Liver (tissue), 3 donors: ENCODE results near the gene HOXC10.

Experiments
- CTCF ChIP-seq: fragments of 150-350 bp; IDR thresholded peaks from 2 replicates; pipeline ENCODE4 v1.5.1; 2017; ENCODE audit warnings: improper control_type of control experiment, low read depth, low read length; ENCODE audit not compliant: missing input control
- REST ChIP-seq: IDR thresholded peaks from 2 replicates; pipeline ENCODE4 v1.6.1; 2016; ENCODE audit warnings: antibody characterized with exemption, mild to moderate bottlenecking
- SP1 ChIP-seq: IDR thresholded peaks from 2 replicates; pipeline ENCODE4 v1.6.1; 2018; ENCODE audit warnings: antibody characterized with exemption, mild to moderate bottlenecking
- ZBTB33 ChIP-seq: IDR thresholded peaks from 2 replicates; pipeline ENCODE4 v1.6.1; 2016; ENCODE audit warnings: antibody characterized with exemption
- donor health status: healthy.
- donor health status: healthy.

- TF ChIP-seq CTCF (no peak), SP1 (no peak), ZBTB33 (no peak), REST (no peak)
Observed at GRCh38 chr12:53976823-53977595, 7.9 kb upstream of the HOXC10 start.
